SK-N-SH treated with all-trans-retinoic acid at 6 μM for 48 hours (cell line): Measurements from ENCODE around the gene PTPRF.

Experiments used
- ARNTL ChIP-seq: fragments of 450-650 bp; formaldehyde crosslinking; IDR thresholded peaks from 2 replicates; pipeline ENCODE4 v1.5.0; 2020; ENCODE audit warnings: low read depth, mild to moderate bottlenecking, moderate library complexity, borderline replicate concordance
- CREB5 ChIP-seq: fragments of 250-450 bp; sonication (Bioruptor Pico); IDR thresholded peaks from 2 replicates; pipeline ENCODE4 v1.5.1; 2020; ENCODE audit warnings: low read depth, mild to moderate bottlenecking, moderate library complexity
- CSDC2 ChIP-seq: fragments of 250-450 bp; sonication (Bioruptor Pico); IDR thresholded peaks from 2 replicates; pipeline ENCODE4 v1.5.0; 2020; ENCODE audit warnings: mild to moderate bottlenecking, moderate library complexity
- PATZ1 ChIP-seq: fragments of 250-450 bp; sonication (Bioruptor Pico); IDR thresholded peaks from 2 replicates; pipeline ENCODE4 v1.8.0; 2020; ENCODE audit warnings: mild to moderate bottlenecking, moderate library complexity, borderline replicate concordance
- RARB ChIP-seq: fragments of 250-450 bp; sonication (Bioruptor Pico); IDR thresholded peaks from 2 replicates; pipeline ENCODE4 v1.8.0; 2021; ENCODE audit warnings: mild to moderate bottlenecking, moderate library complexity
- TSHZ2 ChIP-seq: fragments of 250-450 bp; sonication (Bioruptor Pico); IDR thresholded peaks from 2 replicates; pipeline ENCODE4 v1.5.0; 2020; ENCODE audit warnings: mild to moderate bottlenecking, moderate library complexity
- ZC3H10 ChIP-seq: fragments of 250-450 bp; sonication (Bioruptor Pico); IDR thresholded peaks from 2 replicates; pipeline ENCODE4 v1.5.1; 2021; ENCODE audit warnings: mild to moderate bottlenecking, moderate library complexity
- ZNF565 ChIP-seq: fragments of 450-650 bp; formaldehyde crosslinking; conservative IDR thresholded peaks from 2 replicates; pipeline ENCODE4 v1.5.0; 2020; ENCODE audit warnings: low read depth, mild to moderate bottlenecking, moderate library complexity

GRCh38 chr1:43639976-43640794 is 109.5 kb downstream of the PTPRF start:
- TF ChIP-seq TSHZ2 (CRISPR knock-in tag) (no peak), ZNF565 (CRISPR knock-in tag) (no peak), PATZ1 (CRISPR knock-in tag) (no peak), RARB (CRISPR knock-in tag) (no peak), CSDC2 (CRISPR knock-in tag) (no peak), CREB5 (CRISPR knock-in tag) (no peak), ZC3H10 (CRISPR knock-in tag) (no peak), ARNTL (CRISPR knock-in tag) (no peak)
